WTC11 (cell line): ENCODE data around the gene FPR1.

ENCODE experiments used
- ATF6 ChIP-seq: sonication (generic); formaldehyde crosslinking; IDR thresholded peaks from 2 replicates; pipeline ENCODE4 v1.8.1; 2023; ENCODE audit warnings: mild to moderate bottlenecking, missing genetic modification reagents
- HMGXB4 ChIP-seq: sonication (generic); formaldehyde crosslinking; IDR thresholded peaks from 2 replicates; pipeline ENCODE4 v1.8.1; 2023; ENCODE audit warnings: mild to moderate bottlenecking, moderate library complexity, missing genetic modification reagents
- ZNF263 ChIP-seq: sonication (generic); formaldehyde crosslinking; IDR thresholded peaks from 2 replicates; pipeline ENCODE4 v1.8.1; 2022; ENCODE audit warnings: low read depth, mild to moderate bottlenecking, moderate library complexity, missing genetic modification reagents
- ZNF317 ChIP-seq: sonication (generic); formaldehyde crosslinking; IDR thresholded peaks from 2 replicates; pipeline ENCODE4 v1.8.1; 2023; ENCODE audit warnings: low read depth, mild to moderate bottlenecking, moderate library complexity, missing genetic modification reagents, borderline replicate concordance
- TF ChIP-seq, protein P1 (sequence below): fragments of 200-600 bp; IDR thresholded peaks from 2 replicates; pipeline ENCODE4 v1.8.0; 2022; ENCODE audit warnings: antibody characterized with exemption

DNA sequence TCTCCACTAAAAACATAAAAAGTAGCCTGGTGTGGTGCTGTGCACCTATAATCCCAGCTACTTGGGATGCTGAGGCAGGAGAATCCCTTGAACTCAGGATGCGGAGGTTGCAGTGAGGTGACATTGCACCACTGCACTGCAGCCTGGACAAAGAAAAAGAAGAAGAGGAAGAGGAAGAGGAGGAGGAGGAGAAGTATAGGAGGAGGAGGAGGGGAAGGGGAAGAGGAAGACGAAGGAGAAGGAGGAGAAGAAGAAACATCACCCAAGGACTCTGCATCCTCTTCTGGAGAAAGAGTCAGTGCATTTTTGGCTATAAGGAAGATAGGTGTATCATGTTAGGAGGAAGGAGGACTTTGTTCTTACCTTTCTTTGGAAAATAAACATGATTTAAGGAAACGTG, 30.3 kb upstream of the FPR1 start:
- TF ChIP-seq, protein P1, sequence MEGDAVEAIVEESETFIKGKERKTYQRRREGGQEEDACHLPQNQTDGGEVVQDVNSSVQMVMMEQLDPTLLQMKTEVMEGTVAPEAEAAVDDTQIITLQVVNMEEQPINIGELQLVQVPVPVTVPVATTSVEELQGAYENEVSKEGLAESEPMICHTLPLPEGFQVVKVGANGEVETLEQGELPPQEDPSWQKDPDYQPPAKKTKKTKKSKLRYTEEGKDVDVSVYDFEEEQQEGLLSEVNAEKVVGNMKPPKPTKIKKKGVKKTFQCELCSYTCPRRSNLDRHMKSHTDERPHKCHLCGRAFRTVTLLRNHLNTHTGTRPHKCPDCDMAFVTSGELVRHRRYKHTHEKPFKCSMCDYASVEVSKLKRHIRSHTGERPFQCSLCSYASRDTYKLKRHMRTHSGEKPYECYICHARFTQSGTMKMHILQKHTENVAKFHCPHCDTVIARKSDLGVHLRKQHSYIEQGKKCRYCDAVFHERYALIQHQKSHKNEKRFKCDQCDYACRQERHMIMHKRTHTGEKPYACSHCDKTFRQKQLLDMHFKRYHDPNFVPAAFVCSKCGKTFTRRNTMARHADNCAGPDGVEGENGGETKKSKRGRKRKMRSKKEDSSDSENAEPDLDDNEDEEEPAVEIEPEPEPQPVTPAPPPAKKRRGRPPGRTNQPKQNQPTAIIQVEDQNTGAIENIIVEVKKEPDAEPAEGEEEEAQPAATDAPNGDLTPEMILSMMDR, result no peak
- TF ChIP-seq HMGXB4 (CRISPR knock-in tag) (no peak), ATF6 (CRISPR knock-in tag) (no peak), ZNF263 (CRISPR knock-in tag) (no peak), ZNF317 (no peak)
